ACC112 (cell line): ENCODE measurements around the gene ERBB4.

Experiments
- H2AFZ ChIP-seq: fragments of 200-600 bp; sonication (generic); one replicate; pipeline ENCODE4 v1.6.0; 2017; ENCODE audit warnings: antibody characterized with exemption, low read length; ENCODE audit not compliant: unreplicated experiment
- H3K27ac ChIP-seq: fragments of 200-600 bp; sonication (generic); 2 replicates; pipeline ENCODE4 v1.5.1; 2014; ENCODE audit warnings: low read depth, mild to moderate bottlenecking, antibody characterized with exemption, low read length, moderate library complexity
- H3K27me3 ChIP-seq: fragments of 200-600 bp; sonication (generic); 2 replicates; pipeline ENCODE4 v1.6.1; 2014; ENCODE audit warnings: mild to moderate bottlenecking, antibody characterized with exemption, low read length, moderate library complexity, mixed read lengths; ENCODE audit not compliant: insufficient read depth
- H3K36me3 ChIP-seq: fragments of 200-600 bp; sonication (generic); 2 replicates; pipeline ENCODE4 v1.6.1; 2016; ENCODE audit warnings: mild to moderate bottlenecking, antibody characterized with exemption, low read length, moderate library complexity, mixed read lengths; ENCODE audit not compliant: insufficient read depth
- H3K4me1 ChIP-seq: fragments of 200-600 bp; sonication (generic); one replicate; pipeline ENCODE4 v1.6.1; 2016; ENCODE audit warnings: low read length, mixed read lengths; ENCODE audit not compliant: insufficient read depth, unreplicated experiment, control insufficient read depth
- H3K4me3 ChIP-seq: fragments of 200-600 bp; sonication (generic); 2 replicates; pipeline ENCODE4 v1.5.1; 2014; ENCODE audit warnings: mild to moderate bottlenecking, low read depth, low read length
- H3K79me2 ChIP-seq: fragments of 200-600 bp; sonication (generic); one replicate; pipeline ENCODE4 v1.6.0; 2016; ENCODE audit warnings: low read length; ENCODE audit not compliant: control insufficient read depth, unreplicated experiment, insufficient read depth

ERBB4 gene

DNA sequence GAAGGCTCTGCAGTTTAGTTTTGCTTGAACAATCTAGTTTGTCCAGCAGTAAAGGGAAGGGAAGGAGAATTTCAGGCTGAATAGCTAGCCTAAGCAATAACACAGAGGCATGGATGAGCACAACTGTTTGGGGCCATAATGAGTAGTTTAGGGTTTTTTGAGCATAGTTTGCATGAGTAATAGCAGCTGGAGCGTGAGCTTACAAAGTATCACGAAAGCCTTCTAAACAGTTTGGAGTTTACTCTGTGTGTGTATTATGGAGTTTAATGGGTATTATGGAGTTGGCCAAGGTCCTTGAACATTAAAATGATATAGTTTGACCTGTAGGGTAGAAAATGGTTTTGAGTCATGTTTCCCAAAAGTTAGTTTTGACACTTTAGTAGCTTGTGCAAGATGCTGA lies 782.3 kb downstream of the ERBB4 start:
- Histone ChIP-seq H3K27ac (no peak overlapping the region), H2AFZ (peak overlapping the region; percentile 71), H3K36me3 (no peaks in the 10 kb centered on the region), H3K4me1 (peaks cover 5% of the 10 kb centered on the region), H3K79me2 (no peaks in the 10 kb centered on the region), H3K27me3 (no peaks in the 10 kb centered on the region), H3K4me3 (no peak overlapping the region)

DNA sequence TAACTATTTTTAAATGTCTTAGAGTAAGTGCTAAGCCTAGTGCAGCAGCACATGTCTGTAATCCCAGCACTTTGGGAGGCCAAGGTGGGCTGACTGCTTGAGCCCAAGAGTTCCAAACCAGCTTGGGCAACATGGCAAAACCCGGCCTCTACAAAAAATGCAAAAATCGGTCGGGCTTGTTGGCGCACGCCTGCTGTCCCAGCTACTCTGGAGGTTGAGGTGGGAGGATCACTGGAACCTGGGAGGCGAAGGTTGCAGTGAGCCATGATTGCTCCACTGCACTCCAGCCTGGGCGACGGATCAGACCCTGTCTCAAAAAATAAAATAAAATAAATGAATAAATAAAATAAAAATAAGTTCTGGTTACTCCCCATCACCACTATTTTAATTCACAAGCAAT lies 783.4 kb downstream of the ERBB4 start:
- Histone ChIP-seq H3K27me3 (no peaks in the 10 kb centered on the region), H3K4me3 (no peak overlapping the region), H3K4me1 (peaks cover 5% of the 10 kb centered on the region), H3K36me3 (no peaks in the 10 kb centered on the region), H2AFZ (no peak overlapping the region), H3K79me2 (no peaks in the 10 kb centered on the region), H3K27ac (no peak overlapping the region)

DNA sequence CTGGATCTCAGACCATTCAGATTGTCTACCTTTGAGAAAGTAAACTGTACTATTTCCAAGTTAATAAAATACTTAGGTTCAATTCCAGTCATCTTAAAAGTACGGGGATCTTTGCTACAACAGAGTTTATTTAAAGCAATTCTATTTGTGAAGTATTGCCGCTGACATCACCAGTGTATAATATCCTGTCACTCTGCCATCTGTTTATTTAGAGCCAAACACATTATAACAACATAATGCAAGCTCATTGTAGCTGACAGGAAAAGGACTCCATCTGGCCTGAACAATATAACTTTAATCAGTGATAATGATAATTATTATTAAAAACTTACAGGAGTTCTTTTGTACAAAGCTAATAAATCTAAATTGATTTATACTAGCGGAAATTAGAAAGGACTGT lies 786.8 kb downstream of the ERBB4 start:
- no peak overlapping the region for H3K4me3 ChIP-seq
- H3K27me3 ChIP-seq, result no peaks in the 10 kb centered on the region
- no peaks in the 10 kb centered on the region for H3K4me1 ChIP-seq
- no peaks in the 10 kb centered on the region for H3K79me2 ChIP-seq
- no peaks in the 10 kb centered on the region for H3K36me3 ChIP-seq
- H2AFZ ChIP-seq, result peak overlapping the region; percentile 39
- H3K27ac ChIP-seq, result no peak overlapping the region

DNA sequence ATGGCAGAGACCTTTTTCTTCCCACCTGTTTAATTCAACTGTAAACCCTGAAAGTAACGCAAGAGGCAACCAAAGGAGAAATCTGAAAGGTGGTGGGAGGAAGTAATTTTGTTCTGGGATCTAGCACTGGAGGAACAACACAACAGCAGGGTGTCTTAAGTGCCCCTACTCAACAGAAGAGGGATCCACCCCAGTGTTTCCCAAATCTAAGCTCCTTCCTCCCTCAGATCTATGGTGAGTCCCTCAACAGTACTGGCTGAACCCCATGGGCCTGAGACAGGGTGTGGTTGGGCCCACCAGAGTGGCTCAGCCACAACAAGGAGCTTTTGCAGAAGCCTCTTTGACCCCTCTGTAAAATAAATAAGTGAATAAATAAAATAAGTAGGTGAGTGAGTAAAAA lies 790.3 kb downstream of the ERBB4 start:
- no peaks in the 10 kb centered on the region for H3K27me3 ChIP-seq
- H3K79me2 ChIP-seq, result no peaks in the 10 kb centered on the region
- no peak overlapping the region for H3K4me3 ChIP-seq
- no peaks in the 10 kb centered on the region for H3K36me3 ChIP-seq
- no peaks in the 10 kb centered on the region for H3K4me1 ChIP-seq
- H3K27ac ChIP-seq, result no peak overlapping the region
- H2AFZ ChIP-seq, result no peak overlapping the region

DNA sequence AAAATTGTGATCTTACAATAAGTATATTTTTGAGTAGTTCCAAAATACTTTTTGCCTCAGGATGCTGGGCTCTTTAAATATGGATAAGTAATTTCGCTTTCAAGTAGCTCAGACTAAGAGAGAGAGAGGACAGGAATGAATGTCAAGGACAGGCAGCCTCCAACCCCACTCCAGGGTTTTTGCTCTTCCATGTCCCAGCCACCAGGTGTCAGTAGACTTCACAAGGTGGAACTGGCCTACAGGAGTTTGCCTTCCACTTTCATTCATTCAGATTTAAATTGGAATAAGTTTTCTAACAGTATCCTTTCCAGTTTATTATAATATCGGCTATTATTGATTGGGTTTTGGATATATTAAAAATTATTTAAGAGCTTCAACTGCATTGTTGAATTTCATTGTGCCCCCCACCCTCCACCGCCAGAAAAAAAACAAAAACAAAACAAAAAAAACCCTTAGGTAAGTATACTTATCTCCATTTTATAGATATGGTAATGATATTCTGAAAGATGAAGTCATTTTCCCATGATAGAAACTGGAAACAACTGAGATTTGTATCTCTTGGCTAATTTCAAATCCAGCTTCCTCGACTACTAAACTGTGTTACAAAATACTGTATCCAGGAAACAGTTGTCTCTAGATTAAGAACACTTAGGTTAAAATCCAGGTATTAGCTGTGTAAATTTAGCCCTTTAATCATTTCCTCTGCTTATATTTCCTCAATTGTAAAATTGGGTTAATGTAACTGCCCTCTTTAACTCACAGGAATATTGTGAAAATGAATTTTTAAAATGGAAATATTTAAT lies 793.1 kb downstream of the ERBB4 start:
- Histone ChIP-seq H3K4me1 (no peaks in the 10 kb centered on the region), H3K27ac (no peak overlapping the region), H3K4me3 (no peak overlapping the region), H3K36me3 (no peaks in the 10 kb centered on the region), H2AFZ (no peak overlapping the region), H3K79me2 (no peaks in the 10 kb centered on the region), H3K27me3 (no peaks in the 10 kb centered on the region)

DNA sequence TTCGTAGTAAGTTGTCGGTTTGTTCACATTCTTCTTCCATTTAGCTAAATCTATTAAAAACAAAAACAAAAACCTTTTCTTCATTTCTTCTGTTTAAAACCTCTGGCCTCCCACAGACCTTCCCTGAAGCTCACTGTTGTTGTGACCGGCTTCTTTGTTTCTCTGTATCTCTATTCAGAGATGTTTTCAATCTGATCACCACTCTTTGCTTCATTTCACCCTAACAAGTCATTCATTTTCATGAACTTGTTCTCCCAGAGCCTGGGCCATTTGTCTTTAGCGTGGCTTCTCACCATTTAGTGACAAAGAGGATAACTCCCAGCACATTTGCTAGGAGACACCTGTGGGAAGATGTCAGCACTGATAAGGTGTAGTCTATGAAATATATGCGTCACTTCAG lies 794.2 kb downstream of the ERBB4 start:
- Histone ChIP-seq H3K79me2 (no peaks in the 10 kb centered on the region), H3K4me1 (no peaks in the 10 kb centered on the region), H3K27ac (no peak overlapping the region), H2AFZ (peak overlapping the region; percentile 28), H3K36me3 (no peaks in the 10 kb centered on the region), H3K27me3 (no peaks in the 10 kb centered on the region), H3K4me3 (no peak overlapping the region)

DNA sequence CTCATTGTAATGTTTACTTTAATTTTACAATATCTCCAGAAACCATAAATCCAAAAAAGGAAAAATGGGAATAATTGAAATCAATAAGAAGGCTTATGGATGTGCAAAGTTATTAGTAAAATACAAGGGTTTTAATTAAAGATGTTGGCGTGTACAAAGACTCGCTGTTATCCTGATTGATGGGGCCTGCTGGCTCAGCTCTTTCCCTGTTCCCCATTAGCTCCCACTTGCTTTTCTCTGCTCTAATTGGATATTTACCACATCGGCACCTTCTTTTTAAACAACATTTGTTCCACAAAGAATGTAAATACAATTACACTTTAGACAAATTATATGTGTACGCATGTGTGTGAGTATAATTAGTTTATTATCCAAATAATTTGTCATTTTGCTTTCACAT lies 796.6 kb downstream of the ERBB4 start:
- Histone ChIP-seq H3K4me3 (no peak overlapping the region), H3K27me3 (no peaks in the 10 kb centered on the region), H3K4me1 (no peaks in the 10 kb centered on the region), H3K79me2 (no peaks in the 10 kb centered on the region), H3K27ac (no peak overlapping the region), H2AFZ (no peak overlapping the region), H3K36me3 (no peaks in the 10 kb centered on the region)

DNA sequence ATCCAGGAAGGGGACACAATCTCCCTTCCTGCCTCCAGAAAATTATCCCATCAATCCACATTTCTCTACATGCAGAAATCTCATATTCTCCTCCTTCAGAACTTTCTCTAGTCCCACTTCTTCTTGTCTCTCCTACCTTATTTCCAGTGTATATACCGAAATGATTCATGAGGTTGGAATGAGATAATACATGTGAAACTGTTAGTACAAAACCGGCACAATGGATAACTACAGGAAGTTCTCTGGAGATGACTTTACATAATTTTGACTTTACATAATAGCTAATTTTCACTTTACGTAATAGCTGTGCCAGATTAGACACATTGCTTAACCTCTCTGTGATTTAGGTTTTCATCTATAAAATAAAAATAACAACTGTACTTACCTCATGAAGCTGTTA lies 801.3 kb downstream of the ERBB4 start:
- no peaks in the 10 kb centered on the region for H3K27me3 ChIP-seq
- no peaks in the 10 kb centered on the region for H3K36me3 ChIP-seq
- no peak overlapping the region for H3K27ac ChIP-seq
- H2AFZ ChIP-seq, result peak overlapping the region; percentile 34
- no peaks in the 10 kb centered on the region for H3K4me1 ChIP-seq
- H3K79me2 ChIP-seq, result no peaks in the 10 kb centered on the region
- no peak overlapping the region for H3K4me3 ChIP-seq

DNA sequence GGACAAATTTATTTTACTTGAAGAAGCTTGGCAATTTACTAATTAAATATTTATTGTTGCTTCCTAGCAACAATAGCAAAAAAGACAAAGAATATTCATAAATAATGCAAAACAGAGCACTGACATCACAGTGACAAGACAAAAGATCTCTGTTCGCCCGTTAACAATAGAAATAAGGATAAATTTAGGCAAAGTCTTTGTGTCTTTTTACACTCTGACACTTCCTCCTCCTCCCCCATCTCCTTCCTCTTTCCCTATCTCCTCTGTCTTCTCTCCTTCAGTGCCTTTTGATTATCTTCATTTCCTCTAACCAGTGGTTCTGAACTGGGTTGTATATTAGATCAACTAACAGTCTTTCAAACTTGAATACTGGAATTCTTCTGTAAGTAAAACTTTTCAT lies 808.4 kb downstream of the ERBB4 start:
- Histone ChIP-seq H3K27ac (no peak overlapping the region), H3K36me3 (no peaks in the 10 kb centered on the region), H3K4me3 (no peak overlapping the region), H2AFZ (peak overlapping the region; percentile 3), H3K27me3 (no peaks in the 10 kb centered on the region), H3K4me1 (no peaks in the 10 kb centered on the region), H3K79me2 (no peaks in the 10 kb centered on the region)

DNA sequence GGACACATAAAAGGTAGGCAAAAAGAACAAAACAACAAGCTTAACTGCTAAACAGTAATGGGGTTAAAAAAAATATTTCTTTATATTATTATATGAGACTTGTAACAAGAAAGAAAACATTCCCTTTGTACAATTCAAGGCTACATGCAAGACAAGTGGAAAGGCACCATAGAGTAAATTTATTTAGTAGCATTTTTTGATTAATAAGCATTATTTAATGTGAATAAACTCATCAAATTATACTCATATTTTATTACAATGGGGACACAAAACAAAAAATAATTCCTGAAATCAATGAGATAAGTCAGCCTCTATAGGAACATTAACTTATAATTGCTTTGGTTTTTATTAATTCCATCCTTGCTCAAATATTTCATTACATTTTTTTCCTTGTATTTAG lies 809.2 kb downstream of the ERBB4 start:
- H3K79me2 ChIP-seq, result no peaks in the 10 kb centered on the region
- no peak overlapping the region for H3K4me3 ChIP-seq
- H3K36me3 ChIP-seq, result no peaks in the 10 kb centered on the region
- no peaks in the 10 kb centered on the region for H3K27me3 ChIP-seq
- no peaks in the 10 kb centered on the region for H3K4me1 ChIP-seq
- H3K27ac ChIP-seq, result no peak overlapping the region
- H2AFZ ChIP-seq, result no peak overlapping the region

DNA sequence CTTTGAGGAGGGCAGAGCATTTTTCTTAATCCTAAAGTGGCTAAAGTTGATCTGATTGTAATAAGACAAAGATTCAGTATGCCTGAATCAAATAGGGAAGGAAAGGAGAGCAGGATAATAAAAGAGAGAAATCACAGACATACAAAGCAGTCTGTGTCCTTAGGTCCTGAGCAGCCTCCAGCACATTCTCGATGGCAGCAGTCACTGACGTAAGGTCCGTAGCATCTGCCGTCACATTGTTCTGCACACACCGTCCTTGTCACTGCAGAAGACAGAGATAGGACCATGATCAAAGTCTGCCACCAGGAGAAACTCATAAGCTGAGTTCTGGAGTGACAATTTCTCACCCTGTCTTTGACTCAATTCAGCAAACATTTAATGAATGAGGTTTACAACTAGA lies 813.7 kb downstream of the ERBB4 start:
- no peaks in the 10 kb centered on the region for H3K36me3 ChIP-seq
- no peaks in the 10 kb centered on the region for H3K79me2 ChIP-seq
- H3K27ac ChIP-seq, result no peak overlapping the region
- no peaks in the 10 kb centered on the region for H3K4me1 ChIP-seq
- H3K27me3 ChIP-seq, result no peaks in the 10 kb centered on the region
- no peak overlapping the region for H2AFZ ChIP-seq
- H3K4me3 ChIP-seq, result no peak overlapping the region
